Amniotic stem cell (primary cell): ENCODE data around the gene CCDC91.
A peak's percentile ranks its signal among the peaks of the same experiment; 100 is the strongest.

Experiments
- DNase-seq: peaks from one replicate; lab custom pipeline; 2025; lab: John Stamatoyannopoulos, UW

The CCDC91 gene

GRCh38 chr12:28539691-28540323 is 349.6 kb downstream of the CCDC91 start:
- DNase-seq, result no peak

- no peak for DNase-seq
These were observed 350.1 kb downstream of the CCDC91 start for GRCh38 chr12:28540324-28540714.

- no peak for DNase-seq
These were observed 353.0 kb downstream of the CCDC91 start for GRCh38 chr12:28543021-28543890.

DNA sequence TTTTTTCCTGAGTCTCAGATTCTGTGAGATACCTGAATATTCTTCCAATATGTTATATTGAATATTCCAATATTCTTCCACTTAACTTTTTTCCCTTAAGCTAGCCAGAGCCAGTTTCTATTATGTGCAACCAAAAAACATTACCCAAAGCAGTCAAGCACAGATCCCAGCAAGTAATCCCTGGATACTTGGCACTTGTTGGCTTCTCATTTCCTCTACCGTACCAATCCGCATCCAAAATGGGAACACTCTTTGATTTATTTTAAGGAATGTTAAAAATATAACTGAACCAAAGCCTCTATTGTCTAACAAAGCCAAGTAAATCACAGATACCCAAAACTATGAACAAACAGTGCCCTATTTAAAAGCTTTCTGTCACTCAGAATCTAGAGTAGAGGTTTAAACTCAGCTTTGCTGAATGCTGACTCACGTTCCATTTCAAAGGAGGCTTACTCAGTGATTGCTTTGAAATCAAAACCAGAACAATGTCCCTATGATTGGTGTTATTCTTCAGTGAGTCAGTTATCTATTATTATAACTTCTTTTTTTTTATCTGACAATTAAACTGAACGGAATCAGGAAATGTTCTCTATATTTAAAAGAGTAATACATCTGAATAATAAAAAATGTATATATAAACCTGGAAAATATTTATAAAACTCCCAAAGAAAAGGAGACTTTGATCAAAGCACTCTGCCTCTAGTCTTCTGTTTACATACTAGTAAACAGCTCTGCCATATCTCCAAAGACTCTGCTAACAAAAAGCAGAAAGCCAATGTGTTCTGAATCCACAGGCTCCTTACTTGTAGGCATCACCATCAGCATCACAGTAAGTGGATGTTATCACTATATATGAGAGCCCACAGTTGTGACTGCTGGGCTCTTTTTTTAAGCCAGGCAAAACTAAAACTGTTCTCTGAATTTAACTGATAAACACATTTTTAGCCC is 360.8 kb downstream of the CCDC91 start:
- no peak for DNase-seq

DNA sequence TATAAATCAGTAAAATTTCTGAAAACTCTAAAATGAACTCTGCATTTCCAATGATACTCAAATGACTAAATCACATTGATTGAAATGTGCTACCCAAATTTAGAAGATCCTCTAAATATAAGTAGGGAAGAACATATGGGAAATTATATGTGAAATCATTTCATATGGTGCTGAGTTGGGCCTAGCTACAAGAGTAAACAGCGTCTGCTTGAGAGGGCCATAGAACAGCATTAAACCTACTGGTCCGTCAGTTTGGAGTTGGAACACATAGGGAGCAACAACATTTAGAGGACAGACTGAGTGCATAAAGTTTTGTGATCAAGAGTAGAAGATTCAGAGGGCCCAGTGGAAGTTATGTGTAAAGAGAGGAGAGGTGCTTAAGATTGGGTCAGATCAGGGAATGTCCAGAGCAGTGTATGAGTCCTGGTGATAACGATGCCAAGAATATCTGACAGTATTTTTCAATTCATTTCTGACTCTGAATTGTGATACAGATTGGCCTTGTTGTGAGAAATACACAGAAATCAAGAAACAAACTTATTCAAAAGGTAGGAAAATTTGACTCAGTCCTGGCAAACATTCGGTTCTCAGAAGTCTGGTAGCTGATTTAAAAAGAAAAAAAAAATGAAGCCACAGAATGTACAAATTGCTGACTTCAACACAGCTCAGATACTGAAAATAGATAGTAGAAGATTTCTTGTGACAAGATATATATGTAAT is 362.2 kb downstream of the CCDC91 start:
- DNase-seq, result no peak

DNA sequence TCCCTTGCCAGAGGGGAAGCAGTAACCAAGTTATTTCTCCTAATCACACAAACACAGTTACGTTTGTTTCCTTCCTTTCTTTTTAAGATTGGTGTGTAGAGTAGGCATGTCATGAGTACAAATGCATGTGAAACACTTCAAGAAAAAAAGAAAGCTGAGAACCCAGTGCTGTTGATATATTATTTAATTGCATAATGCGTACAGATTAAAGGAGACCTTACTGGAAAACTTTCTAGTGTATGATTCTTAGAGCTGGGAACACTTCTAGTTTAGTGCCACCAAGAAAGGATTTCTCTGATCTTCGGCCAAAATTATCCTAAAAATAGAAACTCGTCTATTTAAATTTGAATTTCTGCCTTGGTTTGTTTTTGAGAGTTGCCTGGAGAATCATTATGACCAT is 365.5 kb downstream of the CCDC91 start:
- DNase-seq, result no peak

DNA sequence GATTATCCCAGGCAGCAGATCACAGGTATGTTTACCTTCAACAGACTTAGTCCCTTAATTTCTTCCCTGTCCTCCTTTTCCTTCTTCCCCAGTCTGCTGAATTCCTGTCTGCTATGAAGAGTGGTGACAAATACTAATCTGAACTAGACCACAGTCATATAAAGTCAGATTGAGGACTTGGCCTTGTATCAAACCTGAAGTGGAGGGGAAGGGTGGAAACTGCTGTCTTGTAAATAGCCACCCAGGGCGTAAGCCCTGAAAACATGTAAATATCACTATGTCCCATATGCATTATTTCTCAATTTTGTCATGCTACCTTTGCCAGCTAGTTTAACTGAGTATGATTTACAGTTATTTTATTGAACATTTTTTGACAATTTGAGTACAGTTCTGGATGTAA is 368.0 kb downstream of the CCDC91 start:
- no peak for DNase-seq

GRCh38 chr12:28563286-28563685 is 373.0 kb downstream of the CCDC91 start:
- DNase-seq, result no peak

GRCh38 chr12:28563936-28564335 is 373.7 kb downstream of the CCDC91 start:
- DNase-seq, result no peak

DNA sequence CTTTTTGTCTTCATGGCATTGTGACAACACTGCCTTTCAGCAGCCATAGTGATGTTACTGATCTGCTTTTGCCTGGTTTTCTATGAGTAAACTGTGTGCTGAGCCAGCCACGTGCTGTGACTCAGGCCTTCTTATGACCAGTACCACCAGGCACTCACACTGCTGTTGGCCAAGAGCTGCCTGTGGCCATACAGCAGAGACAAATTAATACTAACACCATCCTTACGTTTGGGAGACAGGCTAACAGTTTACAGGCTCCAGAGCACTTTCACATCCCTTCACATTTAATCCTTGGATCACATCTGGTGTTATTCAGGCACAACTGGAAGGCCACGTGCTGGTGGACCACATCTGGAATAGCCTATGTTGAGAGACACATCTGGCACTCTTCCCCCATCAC is 377.9 kb downstream of the CCDC91 start:
- DNase-seq, result peak; percentile 72

DNA sequence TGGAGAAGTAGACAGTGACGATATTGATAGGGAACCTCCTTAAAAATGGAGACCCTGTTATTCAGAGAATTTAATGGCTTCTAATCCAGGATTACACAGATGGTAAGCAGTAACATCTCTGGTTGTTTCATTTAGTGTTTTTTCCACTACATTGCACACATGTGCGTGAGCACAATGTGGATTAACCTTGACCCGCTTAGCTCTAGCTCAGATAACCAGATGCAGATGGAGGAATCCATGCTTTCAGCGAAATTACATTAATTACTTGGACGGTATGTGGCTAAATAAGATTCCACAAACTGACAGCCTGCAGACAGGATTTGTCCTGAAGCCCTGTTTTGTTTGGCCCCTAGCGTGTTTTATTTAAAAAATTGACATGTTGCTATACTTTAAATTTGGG is 378.4 kb downstream of the CCDC91 start:
- DNase-seq, result no peak

DNA sequence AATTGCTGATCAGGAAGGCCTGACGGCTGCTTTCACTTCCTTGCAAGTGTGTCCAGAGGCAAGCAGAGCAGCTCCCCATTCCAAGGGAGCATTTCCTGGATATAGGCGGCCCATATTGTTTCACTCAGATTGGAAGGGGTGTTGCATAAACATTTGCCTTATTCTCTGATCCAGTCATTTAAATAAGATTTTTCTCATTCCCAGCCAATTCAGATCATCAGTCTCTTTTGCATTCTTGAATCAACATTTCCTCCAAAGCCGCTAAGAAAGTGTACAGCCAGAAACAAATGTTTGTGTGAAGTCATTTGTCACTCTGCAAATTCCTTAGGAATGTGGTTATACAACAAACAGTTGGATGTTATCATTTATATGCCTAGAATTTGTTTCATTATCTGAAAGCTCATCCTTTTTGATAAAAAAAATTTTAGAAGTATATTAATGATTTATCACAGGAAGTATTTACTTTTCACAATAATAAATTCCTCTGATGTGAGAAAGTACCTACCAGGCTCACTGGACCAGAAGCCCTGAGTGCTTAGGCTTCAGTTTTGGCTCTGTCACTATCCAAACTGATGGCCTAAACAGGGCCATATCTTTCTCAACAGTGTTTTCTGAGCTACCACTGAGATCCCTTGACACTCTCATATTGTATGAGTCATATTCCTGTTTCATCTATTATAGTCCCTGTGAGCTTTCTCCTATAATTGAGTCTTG is 379.6 kb downstream of the CCDC91 start:
- DNase-seq, result no peak

DNA sequence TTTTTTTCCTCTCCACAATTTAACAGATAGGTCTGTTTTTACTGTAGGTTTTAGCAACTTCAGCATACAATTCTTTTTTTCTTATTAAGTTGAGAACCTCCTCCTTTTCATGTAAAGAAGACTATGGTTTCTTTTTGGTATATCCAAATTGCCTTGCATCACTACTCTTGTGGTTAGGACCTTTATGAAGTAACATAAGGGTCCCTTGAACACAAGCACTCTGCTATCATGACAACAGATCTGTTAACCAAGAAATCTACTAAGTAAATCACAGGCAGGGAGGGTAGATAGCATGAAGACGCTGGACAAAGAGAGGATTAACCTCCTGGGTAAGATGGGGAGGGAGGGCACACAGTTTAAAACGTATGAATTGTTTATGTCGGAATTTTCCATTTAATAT is 380.6 kb downstream of the CCDC91 start:
- no peak for DNase-seq

DNA sequence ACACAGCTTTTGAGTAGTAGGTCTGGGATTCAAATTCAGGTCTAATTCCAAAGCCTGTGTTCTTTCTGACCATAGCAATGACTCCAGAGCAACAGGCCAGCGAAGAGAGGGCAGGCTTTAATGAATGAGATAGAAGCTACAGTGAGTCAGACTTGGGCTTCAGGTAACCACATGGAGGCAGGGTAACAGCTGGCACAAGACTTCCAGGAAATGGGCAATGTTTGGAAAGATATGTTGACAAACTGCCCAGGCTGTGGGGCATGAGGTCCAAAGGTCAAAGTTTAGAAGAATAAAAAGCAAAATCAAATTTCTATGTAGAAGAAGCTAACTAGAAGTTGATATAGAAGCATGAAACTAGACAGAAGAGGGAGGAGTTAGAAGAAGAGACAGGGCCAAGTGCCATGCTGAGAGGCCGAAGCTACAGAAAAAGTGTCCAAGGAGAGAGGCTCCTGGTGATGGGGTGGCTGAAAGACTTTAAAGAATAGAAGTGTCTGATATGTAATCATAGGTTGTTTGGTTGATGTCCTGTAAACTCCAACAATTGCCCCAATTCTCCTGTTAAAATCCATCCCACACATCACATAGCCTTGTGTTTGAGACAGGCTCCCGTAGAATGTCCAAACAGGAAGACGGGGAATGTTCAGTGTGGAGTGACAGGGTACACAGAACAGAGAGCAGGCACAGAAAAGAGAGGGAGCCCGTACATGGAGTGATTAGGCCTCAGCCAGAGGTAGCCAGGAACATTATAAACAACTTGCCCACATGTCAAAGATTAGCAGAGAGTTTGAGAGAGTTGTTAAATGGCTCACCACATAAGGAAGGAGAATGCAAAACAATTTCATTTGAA is 384.7 kb downstream of the CCDC91 start:
- no peak for DNase-seq

DNA sequence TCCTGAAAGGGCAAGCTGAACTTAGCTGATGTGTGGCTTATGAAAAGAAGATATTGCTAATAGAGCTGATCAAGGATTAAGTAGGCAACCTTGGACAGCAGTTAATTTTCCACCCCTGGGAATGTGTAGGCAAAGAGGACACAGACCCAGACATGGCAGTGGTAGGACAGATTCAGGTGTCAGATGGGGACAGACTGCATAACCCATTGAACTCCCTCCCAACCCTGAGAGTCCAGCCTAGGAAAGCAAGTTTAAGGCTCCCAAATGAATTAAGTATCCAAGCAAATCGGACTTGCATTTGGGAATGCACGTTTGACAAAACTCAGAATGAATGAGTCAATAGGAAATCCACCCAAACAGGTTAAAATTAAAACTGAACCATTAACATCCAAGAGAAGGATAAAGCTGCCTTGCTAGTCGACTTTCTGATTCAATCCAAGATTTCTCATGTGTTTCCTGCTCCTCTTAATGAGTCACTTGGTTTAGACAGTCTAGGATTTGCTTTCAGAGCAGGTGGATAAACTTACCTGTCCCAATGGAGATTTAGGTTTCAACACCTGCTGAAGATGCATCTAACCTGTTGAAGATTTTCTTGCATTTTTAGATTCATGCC is 385.4 kb downstream of the CCDC91 start:
- DNase-seq, result no peak

DNA sequence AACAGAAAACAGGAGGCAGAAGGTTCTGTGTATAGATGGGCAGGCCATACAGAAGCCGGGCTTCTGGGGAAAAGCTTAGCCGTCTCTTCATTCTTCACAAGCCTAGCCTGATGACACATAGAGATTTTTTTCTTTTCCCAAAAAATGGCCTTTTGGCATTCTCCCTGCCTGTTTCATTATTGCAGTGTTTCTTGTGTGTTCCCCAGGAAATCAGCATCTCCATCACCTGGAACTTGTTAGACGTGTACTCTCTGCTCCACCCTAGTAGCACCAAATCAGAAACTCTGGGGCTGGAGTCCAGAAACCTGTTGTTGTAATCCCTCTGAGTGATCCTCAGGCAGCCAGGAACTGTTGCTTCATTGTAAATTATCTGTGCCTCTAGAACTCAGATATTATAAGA is 388.1 kb downstream of the CCDC91 start:
- no peak for DNase-seq

DNA sequence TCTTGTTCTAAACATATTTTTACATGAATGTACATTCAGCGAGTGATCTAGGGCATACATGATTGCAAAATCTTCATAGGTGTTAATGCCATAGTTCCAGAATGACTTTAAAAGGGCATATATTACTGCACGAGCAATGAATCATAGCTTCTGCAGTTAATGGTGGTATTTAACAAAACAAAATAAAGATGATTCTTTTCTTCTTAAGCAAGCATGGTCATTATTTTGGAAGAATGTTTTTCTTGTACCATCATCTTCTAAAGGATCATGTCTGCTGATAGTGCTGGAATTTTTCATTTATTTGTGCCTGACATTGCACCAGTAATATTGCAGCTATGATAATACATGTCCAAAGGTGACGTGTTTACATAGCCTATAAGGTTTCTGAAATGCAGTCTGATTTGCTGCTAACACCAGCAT is 388.6 kb downstream of the CCDC91 start:
- DNase-seq, result no peak

DNA sequence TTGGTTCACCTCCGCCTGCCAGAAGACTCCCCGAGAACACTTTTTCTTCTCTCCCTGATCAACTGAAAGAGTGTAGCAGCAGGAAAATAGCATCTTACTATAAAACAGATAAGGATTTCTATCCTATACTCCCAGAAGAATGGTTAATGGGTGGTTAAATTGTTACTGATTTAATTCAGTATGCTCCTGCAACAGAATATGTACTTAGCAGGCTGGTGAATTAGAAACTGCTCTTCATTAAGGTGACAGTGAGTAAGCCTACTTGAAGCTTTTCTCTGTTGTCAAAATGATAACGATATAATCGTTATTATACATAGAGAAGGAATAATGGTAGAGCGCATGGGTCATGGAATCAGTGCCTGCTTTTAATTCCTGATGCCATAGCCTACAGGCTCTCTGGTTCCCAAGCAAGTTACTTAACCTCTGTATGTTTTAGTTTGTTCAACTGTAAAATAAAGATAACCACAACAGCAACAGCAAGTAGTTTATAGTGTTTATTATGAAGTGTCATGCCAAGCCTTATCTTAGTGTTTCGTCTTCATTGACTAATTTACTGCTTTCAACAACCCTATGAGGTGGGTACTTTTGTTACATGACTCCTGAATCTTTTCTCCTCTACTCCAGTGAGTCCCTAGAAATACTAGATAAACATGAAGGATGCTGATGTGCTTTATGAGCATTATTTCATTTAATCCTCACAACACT is 392.6 kb downstream of the CCDC91 start:
- DNase-seq, result no peak

GRCh38 chr12:28583701-28584261 is 393.5 kb downstream of the CCDC91 start:
- DNase-seq, result no peak
